HFF-Myc (cell line): ENCODE results near the gene IFNA5.

Experiments used
- DNase-seq: peaks from one replicate; pipeline ENCODE4 v3.0.0-alpha.2; 2011; ENCODE audit warnings: low read depth; ENCODE audit errors: extremely low read depth
- H3K4me3 ChIP-seq: replicated peaks from 2 replicates; pipeline ENCODE4 v1.5.1; 2011; ENCODE audit warnings: low read depth, mild to moderate bottlenecking, control low read depth, low read length
- TF ChIP-seq, protein P1 (sequence below): IDR thresholded peaks from 2 replicates; pipeline ENCODE4 v1.5.1; 2012; ENCODE audit warnings: mild to moderate bottlenecking, low read depth, low read length, control low read depth; ENCODE audit errors: missing control alignments

Gene IFNA5

DNA sequence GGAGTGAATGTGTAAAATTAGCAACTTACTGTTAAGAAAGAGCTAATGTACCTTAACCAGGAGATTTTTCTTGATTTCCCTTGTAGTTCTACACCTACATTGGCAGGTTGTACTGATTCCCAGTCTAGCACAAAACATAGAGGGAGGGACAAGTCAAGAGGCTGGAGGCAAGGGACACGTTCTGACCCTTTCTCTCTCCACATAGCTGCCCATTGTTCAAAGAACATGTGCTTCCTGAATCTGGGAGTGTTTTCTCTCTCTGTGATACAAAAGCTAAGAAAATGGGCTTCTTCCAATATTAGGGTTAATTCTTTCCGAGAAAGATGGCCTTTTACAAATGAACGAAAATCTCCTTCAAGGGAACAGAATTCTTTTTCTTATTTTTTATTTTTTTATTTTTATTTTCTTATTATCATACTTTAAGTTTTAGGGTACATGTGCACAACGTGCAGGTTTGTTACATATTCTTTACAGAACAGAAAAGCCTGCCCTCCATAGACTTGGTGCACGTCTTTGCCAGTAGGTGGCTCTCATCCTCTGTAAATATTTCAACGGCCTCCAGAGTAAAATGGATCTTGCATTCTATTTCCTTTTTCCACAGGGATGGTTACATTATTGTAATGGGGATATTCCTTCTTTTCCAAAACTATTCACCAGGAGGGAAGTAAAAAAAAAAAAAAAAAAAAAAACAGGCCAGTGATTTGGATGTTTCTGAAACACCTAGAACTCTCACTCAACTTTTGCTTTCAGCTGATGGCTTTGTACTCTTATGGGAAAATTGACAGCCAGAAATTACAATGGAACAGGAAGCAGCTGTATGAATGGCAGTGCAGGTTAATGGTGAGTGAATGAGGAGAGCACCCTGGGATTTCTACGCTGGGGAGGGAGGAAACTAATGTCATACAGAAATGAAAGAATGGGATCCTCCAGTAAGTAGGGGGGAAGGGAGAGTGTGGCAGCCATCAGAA lies 13.1 kb upstream of the IFNA5 start:
- no peak overlapping the region for H3K4me3 ChIP-seq
- no peak for DNase-seq
- TF ChIP-seq, protein P1, sequence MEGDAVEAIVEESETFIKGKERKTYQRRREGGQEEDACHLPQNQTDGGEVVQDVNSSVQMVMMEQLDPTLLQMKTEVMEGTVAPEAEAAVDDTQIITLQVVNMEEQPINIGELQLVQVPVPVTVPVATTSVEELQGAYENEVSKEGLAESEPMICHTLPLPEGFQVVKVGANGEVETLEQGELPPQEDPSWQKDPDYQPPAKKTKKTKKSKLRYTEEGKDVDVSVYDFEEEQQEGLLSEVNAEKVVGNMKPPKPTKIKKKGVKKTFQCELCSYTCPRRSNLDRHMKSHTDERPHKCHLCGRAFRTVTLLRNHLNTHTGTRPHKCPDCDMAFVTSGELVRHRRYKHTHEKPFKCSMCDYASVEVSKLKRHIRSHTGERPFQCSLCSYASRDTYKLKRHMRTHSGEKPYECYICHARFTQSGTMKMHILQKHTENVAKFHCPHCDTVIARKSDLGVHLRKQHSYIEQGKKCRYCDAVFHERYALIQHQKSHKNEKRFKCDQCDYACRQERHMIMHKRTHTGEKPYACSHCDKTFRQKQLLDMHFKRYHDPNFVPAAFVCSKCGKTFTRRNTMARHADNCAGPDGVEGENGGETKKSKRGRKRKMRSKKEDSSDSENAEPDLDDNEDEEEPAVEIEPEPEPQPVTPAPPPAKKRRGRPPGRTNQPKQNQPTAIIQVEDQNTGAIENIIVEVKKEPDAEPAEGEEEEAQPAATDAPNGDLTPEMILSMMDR, result peak; percentile 69

DNA sequence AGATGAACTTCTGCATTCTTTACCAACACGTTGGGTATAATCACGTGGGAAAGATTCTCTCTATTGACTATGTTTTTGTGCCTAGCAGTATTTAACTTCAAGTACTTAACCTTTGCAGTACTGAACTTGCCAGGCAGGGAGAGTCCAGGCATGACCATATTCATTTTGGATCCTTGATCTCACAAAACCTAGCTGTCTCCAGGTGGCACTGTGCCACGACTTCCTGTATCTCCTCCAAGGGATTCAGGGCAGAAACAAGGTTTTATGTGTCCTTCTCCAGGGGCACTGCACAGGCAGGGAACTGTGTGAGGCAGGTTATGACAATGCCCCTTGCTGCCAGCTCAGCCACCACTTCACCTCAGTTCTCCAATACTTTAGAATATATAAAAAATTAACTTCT lies 11.7 kb upstream of the IFNA5 start:
- no peak for DNase-seq
- H3K4me3 ChIP-seq, result no peak overlapping the region
- TF ChIP-seq, protein P1, result no peak

DNA sequence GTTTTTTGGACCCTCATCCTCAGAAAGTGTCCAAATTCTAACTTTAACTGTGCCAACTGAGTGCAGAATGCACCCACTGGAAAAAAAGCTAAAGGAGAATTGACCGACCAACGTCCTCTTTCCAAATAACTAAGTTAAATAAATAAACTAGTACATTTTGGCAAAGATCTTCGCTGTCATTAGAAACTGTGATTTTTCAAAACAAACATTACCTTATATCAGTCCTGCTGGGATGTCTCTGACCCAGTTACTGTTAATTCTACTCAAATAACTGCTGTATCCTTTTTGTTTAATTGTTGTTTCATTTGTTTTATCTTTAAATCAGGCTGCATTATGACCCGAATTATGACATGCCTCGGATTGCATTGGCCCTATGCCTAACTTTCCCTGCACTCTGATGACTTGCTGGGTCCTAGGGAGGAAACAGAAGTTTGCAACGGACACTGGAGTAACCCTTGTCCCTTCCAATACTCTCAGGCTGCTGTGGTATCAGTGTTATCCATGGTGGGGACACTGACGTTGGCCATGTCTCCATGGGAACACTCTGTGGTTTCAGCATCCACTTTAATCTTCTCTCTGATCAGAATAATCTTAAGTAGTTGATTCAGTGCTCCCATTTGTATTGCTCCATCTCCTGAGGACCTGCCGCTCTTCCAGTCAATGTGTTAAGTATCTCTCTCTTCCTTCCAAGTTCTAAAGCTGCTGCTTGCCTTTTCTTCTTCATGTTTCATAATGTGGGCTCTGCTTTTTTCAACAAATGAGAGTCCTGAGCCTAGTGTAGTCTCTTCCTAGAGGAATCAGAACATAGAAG lies 11.1 kb upstream of the IFNA5 start:
- no peak for DNase-seq
- TF ChIP-seq, protein P1, result no peak

DNA sequence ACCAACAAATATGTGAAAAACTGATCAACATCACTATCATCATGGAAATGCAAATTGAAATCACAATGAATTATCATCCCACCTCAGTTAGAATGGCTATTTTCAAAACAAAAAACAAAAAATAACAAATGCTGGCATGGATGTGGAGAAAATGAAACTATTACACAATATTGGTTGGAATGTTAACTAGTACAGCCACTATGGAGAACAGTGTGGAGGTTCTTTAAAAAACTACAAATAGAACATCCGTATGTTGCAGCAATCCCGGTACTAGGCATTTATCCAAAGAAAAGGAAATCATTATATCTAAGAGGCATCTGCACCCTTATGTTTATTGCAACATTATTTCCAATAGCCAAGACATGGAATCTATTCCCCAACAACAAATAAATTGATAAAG lies 9.0 kb upstream of the IFNA5 start:
- TF ChIP-seq, protein P1, result no peak
- H3K4me3 ChIP-seq, result no peak overlapping the region
- no peak for DNase-seq

More for the DNA sequence above, 11.1 kb upstream of the IFNA5 start:
- H3K4me3 ChIP-seq, result no peak overlapping the region

DNA sequence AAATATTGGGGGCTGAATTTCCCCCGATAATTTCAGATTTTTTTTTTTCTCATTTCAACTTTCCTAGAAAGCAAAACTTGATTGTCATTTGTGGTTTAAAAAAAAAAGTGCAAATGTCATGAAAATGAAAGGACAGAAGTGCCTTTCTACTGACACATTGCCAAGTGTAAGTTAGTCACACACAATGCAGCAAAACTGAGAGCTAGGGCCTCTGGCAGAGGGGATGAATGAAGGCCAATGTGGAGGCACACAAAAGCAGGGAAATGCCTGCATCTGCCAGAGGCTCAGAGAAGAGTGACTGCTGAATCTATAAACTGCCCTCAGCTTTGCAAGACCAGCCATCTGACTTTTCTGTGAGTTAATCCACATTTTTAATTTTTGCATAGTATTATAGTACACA lies 6.8 kb upstream of the IFNA5 start:
- H3K4me3 ChIP-seq, result no peak overlapping the region
- DNase-seq, result no peak
- TF ChIP-seq, protein P1, result no peak

DNA sequence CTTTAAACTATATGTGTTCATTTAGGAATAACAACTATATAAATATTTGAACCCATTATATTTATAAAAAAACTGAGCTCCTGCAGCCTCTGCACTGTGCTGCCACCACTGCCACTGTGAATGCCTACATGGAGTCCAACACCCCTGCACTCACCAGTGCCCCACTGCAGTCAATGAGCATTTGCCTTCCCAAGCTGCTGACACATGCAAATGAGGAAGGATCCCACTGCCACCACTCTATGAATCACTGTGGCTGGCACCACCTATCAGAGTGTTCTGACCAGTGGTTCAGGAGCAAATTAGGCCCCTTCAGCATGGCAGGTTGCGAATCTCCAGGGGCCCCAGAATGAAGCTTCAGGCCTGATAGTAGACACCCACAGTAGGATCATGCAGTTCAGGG lies 9.1 kb downstream of the IFNA5 start:
- DNase-seq, result no peak
- TF ChIP-seq, protein P1, result no peak
- no peak overlapping the region for H3K4me3 ChIP-seq
